Measurements from ENCODE around the gene LGR4.

The LGR4 gene

DNA sequence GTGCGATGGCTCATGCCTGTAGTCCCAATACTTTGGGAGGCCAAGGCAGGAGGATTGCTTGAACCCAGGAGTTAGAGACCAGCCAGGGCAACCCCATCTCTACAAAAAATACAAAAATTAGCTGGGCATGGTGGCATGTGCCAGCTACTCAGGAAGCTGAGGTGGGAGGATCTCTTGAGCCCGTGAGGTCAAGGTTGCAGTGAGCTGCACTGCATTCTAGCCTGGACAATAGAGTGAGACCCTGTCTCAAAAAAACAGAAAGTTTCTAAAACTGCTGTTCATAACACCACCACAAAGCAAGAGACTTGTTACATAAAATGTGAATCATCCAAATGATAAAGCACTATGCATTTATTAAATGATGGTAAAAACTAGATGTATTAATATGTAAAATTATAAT, 69.4 kb downstream of the LGR4 start:
- no peak overlapping the region for H3K4me3 ChIP-seq (ENCODE audit: low read depth, low read length)
- ChIA-PET POLR2A (no interaction called here), CTCF (no interaction called here)
- no peaks in the 10 kb centered on the region for H3K36me3 ChIP-seq (ENCODE audit: control insufficient read depth in 2 of 2, insufficient read depth in 1 of 2, low read length in 2 of 2)
- no peaks in the 10 kb centered on the region for H3K4me1 ChIP-seq (ENCODE audit: control insufficient read depth, insufficient read depth, low read length)
- no peak overlapping the region for H3K27ac ChIP-seq (ENCODE audit: extremely low read depth, low read depth, low read length)
- TF ChIP-seq, protein P1, sequence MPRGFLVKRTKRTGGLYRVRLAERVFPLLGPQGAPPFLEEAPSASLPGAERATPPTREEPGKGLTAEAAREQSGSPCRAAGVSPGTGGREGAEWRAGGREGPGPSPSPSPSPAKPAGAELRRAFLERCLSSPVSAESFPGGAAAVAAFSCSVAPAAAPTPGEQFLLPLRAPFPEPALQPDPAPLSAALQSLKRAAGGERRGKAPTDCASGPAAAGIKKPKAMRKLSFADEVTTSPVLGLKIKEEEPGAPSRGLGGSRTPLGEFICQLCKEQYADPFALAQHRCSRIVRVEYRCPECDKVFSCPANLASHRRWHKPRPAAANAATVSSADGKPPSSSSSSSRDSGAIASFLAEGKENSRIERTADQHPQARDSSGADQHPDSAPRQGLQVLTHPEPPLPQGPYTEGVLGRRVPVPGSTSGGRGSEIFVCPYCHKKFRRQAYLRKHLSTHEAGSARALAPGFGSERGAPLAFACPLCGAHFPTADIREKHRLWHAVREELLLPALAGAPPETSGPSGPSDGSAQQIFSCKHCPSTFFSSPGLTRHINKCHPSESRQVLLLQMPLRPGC (tag by site-specific recombination; IDR thresholded peaks at IDR 0.05) = no peak
- TF ChIP-seq, protein P2, sequence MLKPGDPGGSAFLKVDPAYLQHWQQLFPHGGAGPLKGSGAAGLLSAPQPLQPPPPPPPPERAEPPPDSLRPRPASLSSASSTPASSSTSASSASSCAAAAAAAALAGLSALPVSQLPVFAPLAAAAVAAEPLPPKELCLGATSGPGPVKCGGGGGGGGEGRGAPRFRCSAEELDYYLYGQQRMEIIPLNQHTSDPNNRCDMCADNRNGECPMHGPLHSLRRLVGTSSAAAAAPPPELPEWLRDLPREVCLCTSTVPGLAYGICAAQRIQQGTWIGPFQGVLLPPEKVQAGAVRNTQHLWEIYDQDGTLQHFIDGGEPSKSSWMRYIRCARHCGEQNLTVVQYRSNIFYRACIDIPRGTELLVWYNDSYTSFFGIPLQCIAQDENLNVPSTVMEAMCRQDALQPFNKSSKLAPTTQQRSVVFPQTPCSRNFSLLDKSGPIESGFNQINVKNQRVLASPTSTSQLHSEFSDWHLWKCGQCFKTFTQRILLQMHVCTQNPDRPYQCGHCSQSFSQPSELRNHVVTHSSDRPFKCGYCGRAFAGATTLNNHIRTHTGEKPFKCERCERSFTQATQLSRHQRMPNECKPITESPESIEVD (tag by site-specific recombination; IDR thresholded peaks at IDR 0.05) = no peak
- TF ChIP-seq ZNF777 (tag by site-specific recombination; IDR thresholded peaks at IDR 0.05; ENCODE audit: borderline replicate concordance) (no peak), GLI4 (tag by site-specific recombination; IDR thresholded peaks at IDR 0.05) (no peak), BCL11A (tag by site-specific recombination; IDR thresholded peaks at IDR 0.05; ENCODE audit: low read depth) (no peak), ZIC2 (tag by site-specific recombination; IDR thresholded peaks at IDR 0.05) (no peak), ZNF146 (tag by site-specific recombination; IDR thresholded peaks at IDR 0.05) (no peak), KLF9 (tag by site-specific recombination; IDR thresholded peaks at IDR 0.05; ENCODE audit: low read depth) (no peak), ZNF548 (tag by site-specific recombination; IDR thresholded peaks at IDR 0.05) (no peak), ZNF510 (tag by site-specific recombination; IDR thresholded peaks at IDR 0.05; ENCODE audit: insufficient replicate concordance) (no peak), ZNF624 (tag by site-specific recombination; IDR thresholded peaks at IDR 0.05) (no peak), ZNF670 (tag by site-specific recombination; IDR thresholded peaks at IDR 0.05; ENCODE audit: low read depth) (no peak), ZNF629 (tag by site-specific recombination; IDR thresholded peaks at IDR 0.05) (no peak), ZFP3 (tag by site-specific recombination; IDR thresholded peaks at IDR 0.05; ENCODE audit: low read depth) (no peak), ZNF350 (tag by site-specific recombination; IDR thresholded peaks at IDR 0.05) (no peak), ZNF155 (tag by site-specific recombination; IDR thresholded peaks at IDR 0.05) (no peak), ZFP69B (tag by site-specific recombination; IDR thresholded peaks at IDR 0.05) (no peak)
- TF ChIP-seq, protein P3, sequence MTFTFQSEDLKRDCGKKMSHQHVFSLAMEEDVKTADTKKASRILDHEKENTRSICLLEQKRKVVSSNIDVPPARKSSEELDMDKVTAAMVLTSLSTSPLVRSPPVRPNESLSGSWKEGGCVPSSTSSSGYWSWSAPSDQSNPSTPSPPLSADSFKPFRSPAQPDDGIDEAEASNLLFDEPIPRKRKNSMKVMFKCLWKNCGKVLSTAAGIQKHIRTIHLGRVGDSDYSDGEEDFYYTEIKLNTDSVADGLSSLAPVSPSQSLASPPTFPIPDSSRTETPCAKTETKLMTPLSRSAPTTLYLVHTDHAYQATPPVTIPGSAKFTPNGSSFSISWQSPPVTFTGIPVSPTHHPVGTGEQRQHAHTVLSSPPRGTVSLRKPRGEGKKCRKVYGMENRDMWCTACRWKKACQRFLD (tag by site-specific recombination; IDR thresholded peaks at IDR 0.05) = no peak
- TF ChIP-seq, protein P4, sequence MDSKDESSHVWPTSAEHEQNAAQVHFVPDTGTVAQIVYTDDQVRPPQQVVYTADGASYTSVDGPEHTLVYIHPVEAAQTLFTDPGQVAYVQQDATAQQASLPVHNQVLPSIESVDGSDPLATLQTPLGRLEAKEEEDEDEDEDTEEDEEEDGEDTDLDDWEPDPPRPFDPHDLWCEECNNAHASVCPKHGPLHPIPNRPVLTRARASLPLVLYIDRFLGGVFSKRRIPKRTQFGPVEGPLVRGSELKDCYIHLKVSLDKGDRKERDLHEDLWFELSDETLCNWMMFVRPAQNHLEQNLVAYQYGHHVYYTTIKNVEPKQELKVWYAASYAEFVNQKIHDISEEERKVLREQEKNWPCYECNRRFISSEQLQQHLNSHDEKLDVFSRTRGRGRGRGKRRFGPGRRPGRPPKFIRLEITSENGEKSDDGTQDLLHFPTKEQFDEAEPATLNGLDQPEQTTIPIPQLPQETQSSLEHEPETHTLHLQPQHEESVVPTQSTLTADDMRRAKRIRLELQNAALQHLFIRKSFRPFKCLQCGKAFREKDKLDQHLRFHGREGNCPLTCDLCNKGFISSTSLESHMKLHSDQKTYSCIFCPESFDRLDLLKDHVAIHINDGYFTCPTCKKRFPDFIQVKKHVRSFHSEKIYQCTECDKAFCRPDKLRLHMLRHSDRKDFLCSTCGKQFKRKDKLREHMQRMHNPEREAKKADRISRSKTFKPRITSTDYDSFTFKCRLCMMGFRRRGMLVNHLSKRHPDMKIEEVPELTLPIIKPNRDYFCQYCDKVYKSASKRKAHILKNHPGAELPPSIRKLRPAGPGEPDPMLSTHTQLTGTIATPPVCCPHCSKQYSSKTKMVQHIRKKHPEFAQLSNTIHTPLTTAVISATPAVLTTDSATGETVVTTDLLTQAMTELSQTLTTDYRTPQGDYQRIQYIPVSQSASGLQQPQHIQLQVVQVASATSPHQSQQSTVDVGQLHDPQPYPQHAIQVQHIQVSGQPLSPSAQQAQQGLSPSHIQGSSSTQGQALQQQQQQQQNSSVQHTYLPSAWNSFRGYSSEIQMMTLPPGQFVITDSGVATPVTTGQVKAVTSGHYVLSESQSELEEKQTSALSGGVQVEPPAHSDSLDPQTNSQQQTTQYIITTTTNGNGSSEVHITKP (tag by site-specific recombination; IDR thresholded peaks at IDR 0.05) = no peak
- TF ChIP-seq, protein P5, sequence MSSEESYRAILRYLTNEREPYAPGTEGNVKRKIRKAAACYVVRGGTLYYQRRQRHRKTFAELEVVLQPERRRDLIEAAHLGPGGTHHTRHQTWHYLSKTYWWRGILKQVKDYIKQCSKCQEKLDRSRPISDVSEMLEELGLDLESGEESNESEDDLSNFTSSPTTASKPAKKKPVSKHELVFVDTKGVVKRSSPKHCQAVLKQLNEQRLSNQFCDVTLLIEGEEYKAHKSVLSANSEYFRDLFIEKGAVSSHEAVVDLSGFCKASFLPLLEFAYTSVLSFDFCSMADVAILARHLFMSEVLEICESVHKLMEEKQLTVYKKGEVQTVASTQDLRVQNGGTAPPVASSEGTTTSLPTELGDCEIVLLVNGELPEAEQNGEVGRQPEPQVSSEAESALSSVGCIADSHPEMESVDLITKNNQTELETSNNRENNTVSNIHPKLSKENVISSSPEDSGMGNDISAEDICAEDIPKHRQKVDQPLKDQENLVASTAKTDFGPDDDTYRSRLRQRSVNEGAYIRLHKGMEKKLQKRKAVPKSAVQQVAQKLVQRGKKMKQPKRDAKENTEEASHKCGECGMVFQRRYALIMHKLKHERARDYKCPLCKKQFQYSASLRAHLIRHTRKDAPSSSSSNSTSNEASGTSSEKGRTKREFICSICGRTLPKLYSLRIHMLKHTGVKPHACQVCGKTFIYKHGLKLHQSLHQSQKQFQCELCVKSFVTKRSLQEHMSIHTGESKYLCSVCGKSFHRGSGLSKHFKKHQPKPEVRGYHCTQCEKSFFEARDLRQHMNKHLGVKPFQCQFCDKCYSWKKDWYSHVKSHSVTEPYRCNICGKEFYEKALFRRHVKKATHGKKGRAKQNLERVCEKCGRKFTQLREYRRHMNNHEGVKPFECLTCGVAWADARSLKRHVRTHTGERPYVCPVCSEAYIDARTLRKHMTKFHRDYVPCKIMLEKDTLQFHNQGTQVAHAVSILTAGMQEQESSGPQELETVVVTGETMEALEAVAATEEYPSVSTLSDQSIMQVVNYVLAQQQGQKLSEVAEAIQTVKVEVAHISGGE (tag by site-specific recombination; conservative IDR thresholded peaks at IDR 0.05; ENCODE audit: low read depth) = no peak
- H3K9me3 ChIP-seq (ENCODE audit: control insufficient read depth, insufficient read depth, low read depth, low read length) = no peaks in the 10 kb centered on the region
